Heart left ventricle (tissue), 16 donors: ENCODE results near the gene SLIT1. TPM values are rescaled to one million over a fixed set of nuclear protein-coding genes. Genes with fewer than 3 reads are reported as not detected.

Experiments
- ATAC-seq, 4 donors: fragments of 200-7000 bp; cut with Tn5 transposase; one replicate each; pipeline ENCODE4 v1.9.1; 2020 to 2022; ENCODE audit warnings: moderate library complexity in 4 of 4, mild to moderate bottlenecking in 3 of 4, moderate number of reproducible peaks in 1 of 4
- DNase-seq, 5 donors: peaks; one replicate each; pipeline ENCODE4 v3.0.0-alpha.2; 2020
- H3K27ac ChIP-seq, 12 donors: fragments of 200-600 bp; sonication (generic) in 4 of 12; one replicate each; pipeline versions ENCODE4 v1.5.0 to v1.8.0; 2016 to 2022; ENCODE audit warnings: mild to moderate bottlenecking in 2 of 12
- H3K27me3 ChIP-seq, 9 donors: fragments of 200-600 bp; sonication (generic) in 2 of 9; one replicate each; pipeline versions ENCODE4 v1.5.1 to v1.8.0; 2016 to 2022; ENCODE audit warnings: mild to moderate bottlenecking in 3 of 9
- H3K36me3 ChIP-seq, 9 donors: fragments of 200-600 bp; sonication (generic) in 2 of 9; one replicate each; pipeline versions ENCODE4 v1.5.0 to v1.8.0; 2018 to 2022; ENCODE audit warnings: mild to moderate bottlenecking in 2 of 9
- H3K4me1 ChIP-seq, 12 donors: fragments of 200-600 bp; sonication (generic) in 4 of 12; one replicate each; pipeline versions ENCODE4 v1.5.0 to v1.8.0; 2016 to 2022; ENCODE audit warnings: mild to moderate bottlenecking in 3 of 12
- H3K4me3 ChIP-seq, 12 donors: fragments of 200-600 bp; sonication (generic) in 4 of 12; one replicate each; pipeline versions ENCODE4 v1.5.0 to v1.8.0; 2017 to 2022; ENCODE audit warnings: mild to moderate bottlenecking in 9 of 12, moderate library complexity in 4 of 12
- H3K9me3 ChIP-seq, 12 donors: fragments of 200-600 bp; sonication (generic) in 4 of 12; one replicate each; pipeline versions ENCODE4 v1.5.0 to v1.8.0; 2016 to 2022; ENCODE audit warnings: mild to moderate bottlenecking in 1 of 12
- CTCF ChIP-seq, 12 donors: fragments of 200-600 bp; sonication (generic) in 4 of 12; IDR thresholded peaks; one replicate each; pipeline versions ENCODE4 v1.5.0 to v1.8.0; 2018 to 2022; ENCODE audit warnings: antibody characterized with exemption in 12 of 12, mild to moderate bottlenecking in 5 of 12
- POLR2A ChIP-seq, 2 donors: fragments of 450-650 bp; IDR thresholded peaks; one replicate each; pipeline ENCODE4 v1.6.1; 2017; ENCODE audit warnings: antibody characterized with exemption in 2 of 2, mild to moderate bottlenecking in 2 of 2, moderate library complexity in 2 of 2
- WGBS, 4 donors: extraction: QIAGEN DNeasy Blood & Tissue Kit in 2 of 4; methylation state at CpG; one replicate each; pipeline versions ENCODE4 v1.1.5 to v1.1.7; 2013 to 2018; 5-methylcytosine and 5-hydroxymethylcytosine counted together
- intact Hi-C, 10 donors: fragments of 100-400 bp; cut with DNase I; formaldehyde crosslinking; loops; one replicate each; pipeline versions ENCODE4 v1.11.1 to v1.14.2; 2022
- polyA plus RNA-seq, 2 donors: library from polyadenylated mRNA; stranded (reverse); fragments of 200-250 nt; gene quantifications; one replicate each; pipeline ENCODE4 v1.2.3, GENCODE V29; 2013
- total RNA-seq, 9 donors: library from RNA; depleted of rRNA in 2 of 9; stranded (reverse); fragments of >200 nt in 2 of 9; fragmentation: NEBNext Ultra II Directional in 3 of 9; extraction: Animal tissue kit (Norgen Biotek cat#: 25700) in 3 of 9; gene quantifications; one replicate each; pipeline versions ENCODE4 v1.1.0 to v1.2.4, GENCODE V29; 2016 to 2023
- donor health status: ischemic (EF 13 %, LVEDD 7.1; RV severe dilation, severe dysfunction).
- donor health status: healthy with polysubstance abuse.
- donor health status: DM: no; HTN: yes; CAD: no.
- donor health status: DM: no; HTN: no; CAD: no.
- donor health status: ischemic (EF 25% LVEDD 6.9; RV normal size, moderate dysfunction).
- donor health status: ischemic (EF 25% LVEDD 5.7; RV mildly dilated, moderate dysfunction).
- donor health status: healthy.
- donor health status: DM: yes; HTN: yes; CAD: no.
- donor health status: ischemic (EF 35%, LVEDD 5.7; RV mildly dilated, moderate dysfunction).
- donor health status: nonischemic (EF 11% LVEDD 7.7; RV severe dilation, severe dysfunction).
- donor health status: DM: yes; HTN: yes; CAD: no.
- donor health status: PGD.
- donor health status: ischemic (EF 29% LVEDD 5.4; RV normal size, mild dysfunction).
- donor health status: nonischemic (EF 23%, LVEDD 6.1; RV moderate dilation, normal function).

Gene SLIT1
- total and polyA plus RNA-seq, 11 donors: 0.04 to 0.61 (median 0.12) TPM

GRCh38 chr10:97095701-97096260 is 90.0 kb downstream of the SLIT1 start:
- ATAC-seq: peak in 2 of 4 donors; percentile 4 to 18

GRCh38 chr10:97090644-97091043 is 95.1 kb downstream of the SLIT1 start:
- WGBS, 4 donors: 81 to 86% (median 82%) methylated on average over 8 to 9 of the region's 9 CpGs
- no peak for DNase-seq
- no peak overlapping the region for H3K27ac ChIP-seq
- no peaks in the 10 kb centered on the region for H3K36me3 ChIP-seq
- TF ChIP-seq POLR2A (IDR thresholded peaks at IDR 0.05) (no peak), CTCF (IDR thresholded peaks at IDR 0.05) (no peak)
- peaks cover 0 to 9% (median 3%) of the 10 kb centered on the region in 12 donors for H3K4me1 ChIP-seq
- intact Hi-C loops: no loop called here
- H3K9me3 ChIP-seq: no peaks in the 10 kb centered on the region
- no peak overlapping the region for H3K4me3 ChIP-seq
- H3K27me3 ChIP-seq: peaks cover 0 to 22% (median 0%) of the 10 kb centered on the region in 9 donors
- ATAC-seq: no peak

More at GRCh38 chr10:97095701-97096260, 90.0 kb downstream of the SLIT1 start:
- Histone ChIP-seq H3K4me1 (peaks cover 0 to 38% (median 18%) of the 10 kb centered on the region in 12 donors), H3K27ac (peak overlapping the region in 8 of 12 donors; percentile 38 to 79 (median 72)), H3K9me3 (no peaks in the 10 kb centered on the region), H3K27me3 (no peaks in the 10 kb centered on the region), H3K36me3 (no peaks in the 10 kb centered on the region), H3K4me3 (peak overlapping the region in 1 of 12 donors; percentile 19)
- WGBS, 4 donors: 19 to 23% (median 21%) methylated on average over 8 to 11 of the region's 11 CpGs
- no peak for DNase-seq
- TF ChIP-seq POLR2A (IDR thresholded peaks at IDR 0.05) (no peak), CTCF (IDR thresholded peaks at IDR 0.05) (no peak)
- intact Hi-C loops: no loop called here

- H3K4me3 ChIP-seq: no peak overlapping the region
- intact Hi-C loops: no loop called here
- peaks cover 0 to 22% (median 0%) of the 10 kb centered on the region in 9 donors for H3K27me3 ChIP-seq
- 63 to 68% (median 64%) methylated on average over 10 of the region's 10 CpGs for WGBS, 4 donors
- ATAC-seq: no peak
- no peak for DNase-seq
- no peak overlapping the region for H3K27ac ChIP-seq
- no peaks in the 10 kb centered on the region for H3K9me3 ChIP-seq
- TF ChIP-seq POLR2A (IDR thresholded peaks at IDR 0.05) (no peak), CTCF (IDR thresholded peaks at IDR 0.05) (no peak)
- H3K36me3 ChIP-seq: no peaks in the 10 kb centered on the region
- H3K4me1 ChIP-seq: peaks cover 0 to 3% (median 0%) of the 10 kb centered on the region in 12 donors
These were observed 95.7 kb downstream of the SLIT1 start for GRCh38 chr10:97090035-97090434.

GRCh38 chr10:97089209-97089870 is 96.4 kb downstream of the SLIT1 start:
- H3K27ac ChIP-seq: no peak overlapping the region
- TF ChIP-seq POLR2A (IDR thresholded peaks at IDR 0.05): no peak
- no peak for TF ChIP-seq CTCF (IDR thresholded peaks at IDR 0.05)
- WGBS, 4 donors: 40 to 59% (median 51%) methylated on average over 14 to 15 of the region's 15 CpGs
- DNase-seq: no peak
- peaks cover 0 to 22% (median 0%) of the 10 kb centered on the region in 9 donors for H3K27me3 ChIP-seq
- H3K36me3 ChIP-seq: no peaks in the 10 kb centered on the region
- H3K9me3 ChIP-seq: no peaks in the 10 kb centered on the region
- intact Hi-C loops: no loop called here
- H3K4me1 ChIP-seq: no peaks in the 10 kb centered on the region
- no peak for ATAC-seq
- no peak overlapping the region for H3K4me3 ChIP-seq
